Aorta (tissue), 5 donors: ENCODE data around the gene TBC1D22A. TPM values are rescaled to one million over a fixed set of nuclear protein-coding genes. Genes with fewer than 3 reads are reported as not detected.

ENCODE experiments used
- ATAC-seq: fragments of 200-7000 bp; cut with Tn5 transposase; one replicate; pipeline ENCODE4 v1.9.1; 2022; ENCODE audit warnings: moderate library complexity; ENCODE audit not compliant: low FRiP score
- DNase-seq, 2 donors: peaks; one replicate each; pipeline ENCODE4 v3.0.0-alpha.2; 2020
- H3K27ac ChIP-seq, 2 donors: one replicate each; pipeline ENCODE4 v1.5.1; 2013; ENCODE audit warnings: low read length in 2 of 2, mild to moderate bottlenecking in 2 of 2, moderate library complexity in 2 of 2, control low read depth in 1 of 2, inconsistent platforms in 1 of 2, low read depth in 1 of 2
- H3K27me3 ChIP-seq, 2 donors: one replicate each; pipeline ENCODE4 v1.6.1; 2013; ENCODE audit warnings: control low read depth in 1 of 2, low read length in 1 of 2, mild to moderate bottlenecking in 1 of 2, moderate library complexity in 1 of 2; ENCODE audit not compliant: insufficient read depth in 2 of 2, control insufficient read depth in 1 of 2
- H3K36me3 ChIP-seq, 2 donors: one replicate each; pipeline ENCODE4 v1.6.1; 2013; ENCODE audit warnings: control low read depth in 1 of 2, low read length in 1 of 2, mild to moderate bottlenecking in 1 of 2; ENCODE audit not compliant: insufficient read depth in 2 of 2, control insufficient read depth in 1 of 2
- H3K4me1 ChIP-seq, 2 donors: one replicate each; pipeline ENCODE4 v1.6.1; 2013; ENCODE audit warnings: low read length in 2 of 2, control low read depth in 1 of 2, mild to moderate bottlenecking in 1 of 2, moderate library complexity in 1 of 2; ENCODE audit not compliant: insufficient read depth in 2 of 2, control insufficient read depth in 1 of 2
- H3K4me3 ChIP-seq, 2 donors: one replicate each; pipeline ENCODE4 v1.5.1; 2013; ENCODE audit warnings: low read length in 2 of 2, control low read depth in 1 of 2, mild to moderate bottlenecking in 1 of 2
- H3K9me3 ChIP-seq: one replicate; pipeline ENCODE4 v1.6.1; 2013; ENCODE audit warnings: mild to moderate bottlenecking, low read length; ENCODE audit not compliant: control insufficient read depth
- WGBS, 2 donors: extraction: QIAGEN DNeasy Blood & Tissue Kit; methylation state at CpG; one replicate each; pipeline ENCODE4 v1.1.7; 2013; 5-methylcytosine and 5-hydroxymethylcytosine counted together
- intact Hi-C, 2 donors: fragments of 100-400 bp; cut with DNase I; formaldehyde crosslinking; loops; one replicate each; pipeline versions ENCODE4 v1.14.2 to v1.15.0; 2022
- polyA plus RNA-seq, 2 donors: library from polyadenylated mRNA; stranded (reverse); fragments of 200-250 nt; gene quantifications; one replicate each; pipeline ENCODE4 v1.2.3, GENCODE V29; 2013
- total RNA-seq, 2 donors: library from RNA; stranded (reverse); fragmentation: NEBNext Ultra II Directional; extraction: Animal tissue kit (Norgen Biotek cat#: 25700); gene quantifications; one replicate each; pipeline ENCODE4 v1.2.1, GENCODE V29; 2021
- donor health status: healthy with polysubstance abuse.
- donor health status: Bipolar disorder and iron deficiency.
- donor health status: DM: no; HTN: no; CAD: no.
- donor health status: DM: no; HTN: no; CAD: no.
- donor health status: DM: yes; HTN: yes; CAD: no.

The TBC1D22A gene
- total and polyA plus RNA-seq, 4 donors, result 10.8 to 37.1 (median 17.9) TPM

GRCh38 chr22:46797355-46797754 lies 34.9 kb downstream of the TBC1D22A start:
- Histone ChIP-seq H3K27me3 (no peaks in the 10 kb centered on the region), H3K9me3 (no peaks in the 10 kb centered on the region), H3K27ac (no peak overlapping the region), H3K4me3 (no peak overlapping the region), H3K36me3 (peaks cover 0 to 4% of the 10 kb centered on the region in 2 donors), H3K4me1 (no peaks in the 10 kb centered on the region)
- intact Hi-C loops, result loop anchor here in 1 of 2 donors (10.0 kb wide), 1 partner anchor 207 kb away; no protein-coding TSS in a partner anchor
- DNase-seq, result peak in 1 of 2 donors; percentile 72
- no peak for ATAC-seq
- 76 to 78% methylated on average over 17 of the region's 17 CpGs for WGBS, 2 donors

- no peaks in the 10 kb centered on the region for H3K9me3 ChIP-seq
- ATAC-seq (no peak), DNase-seq (peak in 1 of 2 donors; percentile 64)
- peaks cover 0 to 4% of the 10 kb centered on the region in 2 donors for H3K36me3 ChIP-seq
- H3K4me3 ChIP-seq, result no peak overlapping the region
- H3K27me3 ChIP-seq, result no peaks in the 10 kb centered on the region
- intact Hi-C loops, result loop anchor here in 1 of 2 donors (10.0 kb wide), 1 partner anchor 207 kb away; no protein-coding TSS in a partner anchor
- WGBS, 2 donors, result 92 to 93% methylated on average over 5 of the region's 5 CpGs
- no peaks in the 10 kb centered on the region for H3K4me1 ChIP-seq
- H3K27ac ChIP-seq, result no peak overlapping the region
Observed at GRCh38 chr22:46798041-46798365, 35.6 kb downstream of the TBC1D22A start.

- Histone ChIP-seq H3K27ac (no peak overlapping the region), H3K36me3 (peaks cover 0 to 3% of the 10 kb centered on the region in 2 donors), H3K4me3 (no peak overlapping the region), H3K4me1 (no peaks in the 10 kb centered on the region), H3K9me3 (no peaks in the 10 kb centered on the region), H3K27me3 (no peaks in the 10 kb centered on the region)
- intact Hi-C loops, result loop anchor here in 1 of 2 donors (10.0 kb wide), 1 partner anchor 206 kb away; no protein-coding TSS in a partner anchor
- ATAC-seq (peak; percentile 88), DNase-seq (peak; percentile 74 to 90)
- WGBS, 2 donors, result 36% methylated on average over 27 of the region's 27 CpGs
Observed at GRCh38 chr22:46798366-46799350, 36.2 kb downstream of the TBC1D22A start.

- WGBS, 2 donors, result 86 to 87% methylated on average over 11 of the region's 11 CpGs
- no peak overlapping the region for H3K27ac ChIP-seq
- no peaks in the 10 kb centered on the region for H3K36me3 ChIP-seq
- no peak for ATAC-seq
- no peaks in the 10 kb centered on the region for H3K27me3 ChIP-seq
- H3K4me3 ChIP-seq, result no peak overlapping the region
- H3K9me3 ChIP-seq, result no peaks in the 10 kb centered on the region
- DNase-seq, result peak in 1 of 2 donors; percentile 39
- intact Hi-C loops, result loop anchor here in 1 of 2 donors (10.0 kb wide), 1 partner anchor 205 kb away; no protein-coding TSS in a partner anchor
- no peaks in the 10 kb centered on the region for H3K4me1 ChIP-seq
Observed at GRCh38 chr22:46799626-46800025, 37.2 kb downstream of the TBC1D22A start.

GRCh38 chr22:46800102-46800857 lies 37.8 kb downstream of the TBC1D22A start:
- Histone ChIP-seq H3K4me1 (no peaks in the 10 kb centered on the region), H3K27ac (no peak overlapping the region), H3K36me3 (no peaks in the 10 kb centered on the region), H3K4me3 (no peak overlapping the region), H3K9me3 (no peaks in the 10 kb centered on the region), H3K27me3 (no peaks in the 10 kb centered on the region)
- WGBS, 2 donors, result 93 to 94% methylated on average over 19 of the region's 19 CpGs
- intact Hi-C loops, result no loop called here
- DNase-seq (peak in 1 of 2 donors; percentile 46), ATAC-seq (no peak)

- no peaks in the 10 kb centered on the region for H3K9me3 ChIP-seq
- ATAC-seq, result no peak
- DNase-seq, result peak in 1 of 2 donors; percentile 55
- no peaks in the 10 kb centered on the region for H3K27me3 ChIP-seq
- WGBS, 2 donors, result 83 to 91% methylated on average over 15 of the region's 15 CpGs
- H3K4me1 ChIP-seq, result no peaks in the 10 kb centered on the region
- no peak overlapping the region for H3K4me3 ChIP-seq
- H3K36me3 ChIP-seq, result no peaks in the 10 kb centered on the region
- intact Hi-C loops, result no loop called here
- no peak overlapping the region for H3K27ac ChIP-seq
Observed at GRCh38 chr22:46801331-46801811, 38.9 kb downstream of the TBC1D22A start.

GRCh38 chr22:46801826-46802607 lies 39.6 kb downstream of the TBC1D22A start:
- no peaks in the 10 kb centered on the region for H3K36me3 ChIP-seq
- H3K27me3 ChIP-seq, result no peaks in the 10 kb centered on the region
- H3K4me3 ChIP-seq, result no peak overlapping the region
- H3K27ac ChIP-seq, result no peak overlapping the region
- ATAC-seq (no peak), DNase-seq (peak in 1 of 2 donors; percentile 68)
- intact Hi-C loops, result no loop called here
- H3K9me3 ChIP-seq, result no peaks in the 10 kb centered on the region
- WGBS, 2 donors, result 95 to 96% methylated on average over 20 of the region's 20 CpGs
- no peaks in the 10 kb centered on the region for H3K4me1 ChIP-seq

GRCh38 chr22:46802608-46803027 lies 40.2 kb downstream of the TBC1D22A start:
- no peaks in the 10 kb centered on the region for H3K36me3 ChIP-seq
- H3K27me3 ChIP-seq, result no peaks in the 10 kb centered on the region
- DNase-seq (peak in 1 of 2 donors; percentile 66), ATAC-seq (no peak)
- H3K4me1 ChIP-seq, result no peaks in the 10 kb centered on the region
- no peak overlapping the region for H3K4me3 ChIP-seq
- no peak overlapping the region for H3K27ac ChIP-seq
- intact Hi-C loops, result no loop called here
- 75 to 84% methylated on average over 13 of the region's 13 CpGs for WGBS, 2 donors
- no peaks in the 10 kb centered on the region for H3K9me3 ChIP-seq
